ENCODE results near the gene RNASE11. TPM values are rescaled to one million over a fixed set of nuclear protein-coding genes. Genes with fewer than 3 reads are reported as not detected.

RNASE11 gene
- total RNA-seq, 1 experiment from 2014 or later: not detected

GRCh38 chr14:20569066-20569465 is 18.7 kb downstream of the RNASE11 start:
- Histone ChIP-seq H2BK20ac (ENCODE audit: low read depth, low read length, poor library complexity, severe bottlenecking) (no peak overlapping the region), H3K27me3 (ENCODE audit: insufficient read depth, low read length) (no peaks in the 10 kb centered on the region), H2AFZ (ENCODE audit: low read length) (no peak overlapping the region), H3K4me1 (ENCODE audit: insufficient read depth, low read length) (peaks cover 7% of the 10 kb centered on the region; the same call in 1 of the 2 replicates), H3K9me3 (ENCODE audit: control insufficient read depth, low read depth, low read length) (peaks cover 7% of the 10 kb centered on the region), H3K79me2 (ENCODE audit: insufficient read depth, low read length) (no peaks in the 10 kb centered on the region), H2AK5ac (ENCODE audit: insufficient read length, low read length) (no peak overlapping the region), H3K4ac (ENCODE audit: low read depth, low read length) (no peak overlapping the region), H3K23me2 (ENCODE audit: insufficient read length, low read depth, low read length, poor library complexity, severe bottlenecking) (no peaks in the 10 kb centered on the region), H3K4me2 (ENCODE audit: insufficient read depth, insufficient read length, low read length) (no peak overlapping the region), H4K8ac (replicated peaks; ENCODE audit: insufficient read length, low read depth, low read length) (no peak overlapping the region), H3T11ph (ENCODE audit: low read length) (no peak overlapping the region), H3K14ac (ENCODE audit: insufficient read depth, low read length) (no peak overlapping the region), H2BK120ac (ENCODE audit: low read depth, low read length, poor library complexity, severe bottlenecking) (no peak overlapping the region), H3K56ac (ENCODE audit: insufficient read length, low read depth, low read length) (no peak overlapping the region), H3K23ac (ENCODE audit: insufficient read length, low read depth, low read length) (no peak overlapping the region), H3K9ac (ENCODE audit: extremely low read depth, insufficient read length, low read length) (no peak overlapping the region), H2BK5ac (ENCODE audit: insufficient read length, low read length) (no peak overlapping the region), H3K79me1 (ENCODE audit: insufficient read depth, low read depth, low read length, poor library complexity, severe bottlenecking) (no peaks in the 10 kb centered on the region), H4K20me1 (ENCODE audit: control insufficient read depth, insufficient read depth, insufficient read length) (no peaks in the 10 kb centered on the region), H3K27ac (ENCODE audit: insufficient read length, low read depth, low read length) (no peak overlapping the region), H2BK15ac (ENCODE audit: low read depth, low read length) (no peak overlapping the region), H2BK12ac (ENCODE audit: insufficient read length, low read depth, low read length) (no peak overlapping the region), H3K18ac (ENCODE audit: insufficient read length, low read depth, low read length) (no peak overlapping the region), H4K91ac (ENCODE audit: insufficient read length, low read depth, low read length) (no peak overlapping the region), H4K5ac (ENCODE audit: insufficient read length, low read depth, low read length) (no peak overlapping the region)
- Mint-ChIP-seq H3K9me3 (peaks cover 13 to 37% of the 10 kb centered on the region in 2 experiments), H3K27me3 (ENCODE audit: low read depth) (no peaks in the 10 kb centered on the region), H3K36me3 (ENCODE audit: insufficient read depth in 1 of 3, low read depth in 3 of 3) (peaks cover 18 to 31% (median 29%) of the 10 kb centered on the region in 3 experiments), H3K4me1 (peaks cover 38 to 39% of the 10 kb centered on the region in 2 experiments), H3K27ac (no peak overlapping the region), H3K4me3 (no peak overlapping the region)
- DNase-seq: no peak
- TF ChIP-seq CTCF (conservative IDR thresholded peaks at IDR 0.05): no peak
